WERI-Rb-1 (cell line): ENCODE results near the gene UBE2J1.

ENCODE experiments used
- DNase-seq: peaks from one replicate; pipeline ENCODE4 v3.0.0-alpha.2; 2020
- H3K27ac ChIP-seq: fragments of 250-450 bp; sonication (Bioruptor Pico); 2 replicates; pipeline ENCODE4 v1.5.1; 2020; ENCODE audit warnings: mild to moderate bottlenecking, moderate library complexity
- H3K27me3 ChIP-seq: fragments of 250-450 bp; sonication (Bioruptor Pico); 2 replicates; pipeline ENCODE4 v1.5.1; 2021; ENCODE audit warnings: mild to moderate bottlenecking, low read depth, moderate library complexity; ENCODE audit not compliant: insufficient read depth, severe bottlenecking
- H3K36me3 ChIP-seq: fragments of 250-450 bp; sonication (Bioruptor Pico); 2 replicates; pipeline ENCODE4 v1.5.1; 2020; ENCODE audit warnings: mild to moderate bottlenecking, moderate library complexity
- H3K4me3 ChIP-seq: 2 replicates; pipeline ENCODE4 v1.5.1; 2011; ENCODE audit warnings: low read depth, mild to moderate bottlenecking, control low read depth, low read length
- H3K9me3 ChIP-seq: fragments of 250-450 bp; sonication (Bioruptor Pico); 2 replicates; pipeline ENCODE4 v1.5.1; 2021; ENCODE audit warnings: mild to moderate bottlenecking, moderate library complexity; ENCODE audit not compliant: severe bottlenecking
- CTCF ChIP-seq: IDR thresholded peaks from 2 replicates; pipeline ENCODE4 v1.5.1; 2011; ENCODE audit warnings: low read depth, mild to moderate bottlenecking, control low read depth, inconsistent platforms, low read length

UBE2J1 gene

DNA sequence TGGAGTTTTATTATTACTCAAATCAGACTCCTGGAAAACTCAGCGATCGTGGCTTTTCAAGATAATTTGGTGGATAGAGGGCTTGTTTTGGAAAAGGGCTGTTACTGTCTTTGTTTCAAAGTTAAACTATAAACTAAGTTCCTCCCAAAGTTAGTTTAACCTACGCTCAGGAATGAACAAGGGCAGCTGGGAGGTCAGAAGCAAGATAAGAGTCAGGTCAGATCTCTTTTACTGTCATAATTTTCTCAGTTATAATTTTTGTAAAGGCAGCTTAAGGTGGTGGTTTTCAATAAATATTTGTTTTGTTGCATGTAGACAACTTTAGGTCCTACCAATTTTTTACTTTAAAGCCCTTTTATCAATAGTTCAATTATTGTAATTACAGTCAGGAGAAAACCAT, 28.2 kb downstream of the UBE2J1 start:
- no peak overlapping the region for H3K27ac ChIP-seq
- TF ChIP-seq CTCF: no peak

DNA sequence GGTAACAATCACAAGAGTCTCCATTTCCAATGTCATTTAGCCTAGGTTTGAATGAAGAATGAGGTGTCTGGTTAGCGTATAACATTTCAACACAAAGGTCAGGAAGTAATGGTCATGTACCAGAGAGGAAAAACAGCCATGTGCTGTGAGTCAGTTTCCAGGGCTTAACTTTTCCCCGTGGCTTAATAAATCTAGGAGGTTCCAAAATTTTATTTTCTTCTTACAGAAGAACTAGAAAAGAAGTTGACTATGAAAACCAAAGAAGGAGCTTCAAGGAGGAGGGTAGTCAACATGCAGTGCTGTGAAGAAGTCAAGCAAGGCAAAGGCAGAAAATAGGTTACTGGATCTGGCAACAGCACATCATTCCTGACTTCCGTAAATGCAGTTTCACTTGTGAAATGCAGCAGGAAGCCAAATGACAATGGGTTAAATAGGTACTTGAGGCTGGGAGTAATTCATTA, 29.0 kb downstream of the UBE2J1 start:
- no peak for TF ChIP-seq CTCF
- DNase-seq: no peak
- H3K27ac ChIP-seq: no peak overlapping the region
- H3K9me3 ChIP-seq: peaks cover 8% of the 10 kb centered on the region
- no peaks in the 10 kb centered on the region for H3K27me3 ChIP-seq
- no peaks in the 10 kb centered on the region for H3K36me3 ChIP-seq
- H3K4me3 ChIP-seq: no peak overlapping the region

More for the DNA sequence above, 28.2 kb downstream of the UBE2J1 start:
- DNase-seq: no peak
- H3K27me3 ChIP-seq: no peaks in the 10 kb centered on the region
- H3K9me3 ChIP-seq: peaks cover 8% of the 10 kb centered on the region
- no peak overlapping the region for H3K4me3 ChIP-seq
- H3K36me3 ChIP-seq: no peaks in the 10 kb centered on the region; the same call in 1 of the 2 replicates

DNA sequence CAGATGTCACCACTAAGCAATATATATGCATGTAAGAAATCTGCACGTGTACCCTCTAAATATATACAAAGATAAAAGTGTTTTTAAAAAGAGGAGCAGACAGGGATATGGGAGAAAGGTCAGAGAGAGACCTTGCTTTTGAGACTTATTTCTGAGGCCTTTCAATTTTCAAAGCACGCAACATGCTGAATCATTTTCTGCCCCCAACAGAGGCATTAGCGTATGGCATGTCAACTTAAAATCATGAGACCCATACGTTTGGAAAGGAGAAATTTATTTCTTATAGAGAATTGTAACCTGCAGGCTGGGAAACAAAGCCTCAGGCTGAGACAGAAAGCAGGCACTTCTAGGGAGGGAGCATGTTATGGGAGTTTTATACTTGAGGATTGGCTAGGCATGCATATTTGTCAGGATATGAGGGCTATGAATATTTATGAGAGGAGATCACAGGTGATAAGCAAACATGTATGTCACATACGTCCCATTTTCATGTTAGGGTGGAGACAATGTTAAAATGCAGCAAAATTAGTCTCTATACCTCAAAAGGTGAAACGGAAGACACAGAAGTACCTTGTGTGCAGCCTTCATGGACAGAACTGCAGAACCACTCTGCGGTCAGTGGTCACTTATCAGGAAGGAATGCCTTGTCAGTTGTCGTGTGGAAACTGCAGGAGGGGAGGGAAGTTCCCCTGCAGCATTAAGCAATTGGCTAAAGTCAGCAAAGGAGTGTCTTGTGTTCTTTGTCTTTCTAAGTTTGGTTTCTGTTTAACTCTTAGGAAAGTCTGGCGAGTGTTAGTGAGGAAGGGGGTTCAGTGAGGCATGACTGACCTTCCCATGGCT, 31.2 kb downstream of the UBE2J1 start:
- no peaks in the 10 kb centered on the region for H3K27me3 ChIP-seq
- no peak for TF ChIP-seq CTCF
- no peak overlapping the region for H3K27ac ChIP-seq
- no peak for DNase-seq
- no peaks in the 10 kb centered on the region for H3K36me3 ChIP-seq
- peaks cover 8% of the 10 kb centered on the region for H3K9me3 ChIP-seq
- no peak overlapping the region for H3K4me3 ChIP-seq

GRCh38 chr6:89320012-89320559, 32.4 kb downstream of the UBE2J1 start:
- no peak overlapping the region for H3K27ac ChIP-seq
- DNase-seq: no peak
- no peak overlapping the region for H3K4me3 ChIP-seq
- H3K9me3 ChIP-seq: peaks cover 8% of the 10 kb centered on the region
- no peak for TF ChIP-seq CTCF
- H3K36me3 ChIP-seq: no peaks in the 10 kb centered on the region
- H3K27me3 ChIP-seq: no peaks in the 10 kb centered on the region

- Histone ChIP-seq H3K27ac (no peak overlapping the region), H3K27me3 (no peaks in the 10 kb centered on the region), H3K9me3 (peaks cover 8% of the 10 kb centered on the region), H3K36me3 (no peaks in the 10 kb centered on the region), H3K4me3 (no peak overlapping the region)
- no peak for TF ChIP-seq CTCF
- no peak for DNase-seq
Measured at GRCh38 chr6:89317067-89317466, 35.5 kb downstream of the UBE2J1 start.
